Daoy (cell line): ENCODE data around the gene SKIC8. TPM values are rescaled to one million over a fixed set of nuclear protein-coding genes. Genes with fewer than 3 reads are reported as not detected.
A peak's percentile ranks its signal among the peaks of the same experiment; 100 is the strongest.

Source experiments
- DNase-seq: peaks from one replicate; pipeline ENCODE4 v3.0.0-alpha.2; 2015; ENCODE audit warnings: low read depth
- total RNA-seq: library from RNA; depleted of rRNA; stranded (reverse); fragments of >200 nt; shearing (Covaris generic); gene quantifications from 2 replicates; pipeline ENCODE4 v1.2.3, GENCODE V29; 2014

Gene SKIC8
- total RNA-seq, 1 experiment from 2014 or later, result 104 TPM

GRCh38 chr15:78292219-78292618 lies 7.2 kb downstream of the SKIC8 start:
- DNase-seq, result no peak

- no peak for DNase-seq
Measured at GRCh38 chr15:78291698-78292097, 7.7 kb downstream of the SKIC8 start.

GRCh38 chr15:78291052-78291451 lies 8.4 kb downstream of the SKIC8 start:
- no peak for DNase-seq

- no peak for DNase-seq
Measured at GRCh38 chr15:78290222-78290621, 9.2 kb downstream of the SKIC8 start.

- no peak for DNase-seq
Measured at GRCh38 chr15:78284758-78285157, 14.7 kb downstream of the SKIC8 start.

- DNase-seq, result no peak
Measured at GRCh38 chr15:78282324-78282723, 17.1 kb downstream of the SKIC8 start.

- DNase-seq, result no peak
Measured at GRCh38 chr15:78280319-78281072, 18.9 kb downstream of the SKIC8 start.

- DNase-seq, result no peak
Measured at GRCh38 chr15:78276064-78276943, 23.1 kb downstream of the SKIC8 start.

- no peak for DNase-seq
Measured at GRCh38 chr15:78274994-78275393, 24.4 kb downstream of the SKIC8 start.

GRCh38 chr15:78272776-78273175 lies 26.6 kb downstream of the SKIC8 start:
- no peak for DNase-seq

- no peak for DNase-seq
Measured at GRCh38 chr15:78272316-78272715, 27.1 kb downstream of the SKIC8 start.

GRCh38 chr15:78266806-78267205 lies 32.6 kb downstream of the SKIC8 start:
- no peak for DNase-seq

- no peak for DNase-seq
Measured at GRCh38 chr15:78266229-78266628, 33.2 kb downstream of the SKIC8 start.

GRCh38 chr15:78265752-78266224 lies 33.6 kb downstream of the SKIC8 start:
- DNase-seq, result no peak

GRCh38 chr15:78265137-78265460 lies 34.3 kb downstream of the SKIC8 start:
- DNase-seq, result no peak

- DNase-seq, result peak; percentile 11
Measured at GRCh38 chr15:78264304-78265136, 34.9 kb downstream of the SKIC8 start, which contains the start of gene DNAJA4. DNAJA4 (plus strand) TSS chr15:78264562; CDS start chr15:78264764, 202 bp downstream.

- DNase-seq, result no peak
Measured at GRCh38 chr15:78263907-78264303, 35.5 kb downstream of the SKIC8 start.

GRCh38 chr15:78263351-78263781 lies 36.0 kb downstream of the SKIC8 start:
- DNase-seq, result no peak

GRCh38 chr15:78261062-78261461 lies 38.3 kb downstream of the SKIC8 start:
- DNase-seq, result no peak

GRCh38 chr15:78260489-78260888 lies 38.9 kb downstream of the SKIC8 start:
- no peak for DNase-seq

- no peak for DNase-seq
Measured at GRCh38 chr15:78259232-78259631, 40.2 kb downstream of the SKIC8 start.

- no peak for DNase-seq
Measured at GRCh38 chr15:78257681-78258080, 41.7 kb downstream of the SKIC8 start.
